ENCODE results near the gene DPP8.

The DPP8 gene

DNA sequence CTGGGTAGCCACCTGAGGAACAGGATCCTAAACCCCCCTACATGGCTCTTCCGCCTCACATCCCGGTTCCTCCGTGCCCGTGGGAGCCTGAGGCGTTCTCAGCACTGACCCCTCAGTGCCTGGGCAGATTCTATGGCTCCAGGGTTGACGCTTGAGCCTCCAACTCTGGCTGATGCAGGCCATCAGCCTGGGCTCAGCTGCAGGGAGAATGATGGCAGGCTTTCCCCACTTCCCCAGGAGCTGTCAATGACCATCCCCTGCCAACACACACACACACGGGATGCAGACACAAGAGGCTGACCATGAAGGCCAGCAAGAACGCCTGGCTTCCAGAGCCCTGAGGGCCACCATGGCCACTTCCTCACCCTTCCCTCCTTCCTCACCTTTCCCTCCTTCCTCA, 123.9 kb downstream of the DPP8 start:
- TF ChIP-seq, protein P1, sequence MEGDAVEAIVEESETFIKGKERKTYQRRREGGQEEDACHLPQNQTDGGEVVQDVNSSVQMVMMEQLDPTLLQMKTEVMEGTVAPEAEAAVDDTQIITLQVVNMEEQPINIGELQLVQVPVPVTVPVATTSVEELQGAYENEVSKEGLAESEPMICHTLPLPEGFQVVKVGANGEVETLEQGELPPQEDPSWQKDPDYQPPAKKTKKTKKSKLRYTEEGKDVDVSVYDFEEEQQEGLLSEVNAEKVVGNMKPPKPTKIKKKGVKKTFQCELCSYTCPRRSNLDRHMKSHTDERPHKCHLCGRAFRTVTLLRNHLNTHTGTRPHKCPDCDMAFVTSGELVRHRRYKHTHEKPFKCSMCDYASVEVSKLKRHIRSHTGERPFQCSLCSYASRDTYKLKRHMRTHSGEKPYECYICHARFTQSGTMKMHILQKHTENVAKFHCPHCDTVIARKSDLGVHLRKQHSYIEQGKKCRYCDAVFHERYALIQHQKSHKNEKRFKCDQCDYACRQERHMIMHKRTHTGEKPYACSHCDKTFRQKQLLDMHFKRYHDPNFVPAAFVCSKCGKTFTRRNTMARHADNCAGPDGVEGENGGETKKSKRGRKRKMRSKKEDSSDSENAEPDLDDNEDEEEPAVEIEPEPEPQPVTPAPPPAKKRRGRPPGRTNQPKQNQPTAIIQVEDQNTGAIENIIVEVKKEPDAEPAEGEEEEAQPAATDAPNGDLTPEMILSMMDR (IDR thresholded peaks at IDR 0.05; ENCODE audit: insufficient read depth, low read depth, low read length, missing control alignments) = no peak
- no peak for DNase-seq (ENCODE audit: low read depth)
- no peak overlapping the region for H3K4me3 ChIP-seq (ENCODE audit: low read length)

DNA sequence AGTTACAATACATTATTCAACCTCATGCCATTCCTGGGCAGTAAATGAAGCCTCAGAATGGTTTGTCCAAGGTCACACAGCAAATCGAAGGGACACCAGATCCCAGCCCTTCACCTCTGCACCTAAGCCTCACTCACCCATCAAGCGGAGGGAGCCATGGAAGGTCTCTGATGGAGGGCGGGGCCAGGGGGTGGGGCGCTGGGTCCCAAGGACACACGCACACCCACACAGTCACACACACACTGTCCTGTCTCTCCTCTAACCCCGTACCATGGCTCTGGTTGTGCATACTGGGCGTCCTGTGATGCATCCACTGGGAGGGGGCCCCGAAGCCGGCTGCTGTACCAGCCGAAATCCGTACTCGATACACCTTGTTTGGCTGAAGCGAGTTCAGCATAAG, 124.4 kb downstream of the DPP8 start:
- DNase-seq (ENCODE audit: low read depth) = no peak
- no peak overlapping the region for H3K4me3 ChIP-seq (ENCODE audit: low read length)
- TF ChIP-seq, protein P1 (IDR thresholded peaks at IDR 0.05; ENCODE audit: insufficient read depth, low read depth, low read length, missing control alignments) = no peak

Data from epithelial cell of esophagus (primary cell).